Panc1 (cell line): ENCODE measurements around the gene TMEM165.
"Not testable (repeated sequence)": the region's sequence is repeated elsewhere in the genome, so short reads cannot be mapped to it uniquely, and the experiment has no call there.

Experiments used
- POLR2AphosphoS5 ChIP-seq: IDR thresholded peaks from 2 replicates; pipeline ENCODE4 v1.6.1; 2012; ENCODE audit warnings: mild to moderate bottlenecking, low read depth, low read length, moderate library complexity
- SIN3A ChIP-seq: IDR thresholded peaks from 2 replicates; pipeline ENCODE4 v1.6.1; 2012; ENCODE audit warnings: low read depth, mild to moderate bottlenecking, low read length, moderate library complexity, borderline replicate concordance; ENCODE audit not compliant: insufficient read depth
- TCF7L2 ChIP-seq: IDR thresholded peaks from 2 replicates; pipeline ENCODE4 v1.6.1; 2011; ENCODE audit warnings: mild to moderate bottlenecking, low read depth, low read length, inconsistent platforms
- TF ChIP-seq, protein P1 (sequence below): fragments of 450-650 bp; IDR thresholded peaks from 2 replicates; pipeline ENCODE4 v1.5.1; 2017; ENCODE audit warnings: mild to moderate bottlenecking

DNA sequence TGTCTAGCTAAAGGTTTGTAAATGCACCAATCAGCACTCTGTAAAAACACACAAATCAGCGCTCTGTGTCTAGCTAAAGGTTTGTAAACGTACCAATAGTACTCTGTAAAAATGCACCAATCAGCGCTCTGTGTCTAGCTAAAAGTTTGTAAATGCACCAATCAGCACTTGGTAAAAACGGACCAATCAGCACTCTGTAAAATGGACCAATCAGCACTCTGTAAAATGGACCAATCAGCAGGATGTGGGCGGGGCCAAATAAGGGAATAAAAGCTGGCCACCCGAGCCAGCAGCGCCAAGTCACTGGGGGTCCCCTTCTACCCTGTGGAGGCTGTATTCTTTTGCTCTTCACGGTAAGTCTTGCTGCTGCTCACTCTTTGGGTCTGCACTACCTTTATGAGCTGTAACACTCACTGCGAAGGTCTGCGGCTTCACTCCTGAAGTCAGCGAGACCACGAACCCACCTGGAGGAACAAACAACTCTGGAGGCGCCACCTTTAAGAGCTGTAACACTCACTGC, 42.5 kb upstream of the TMEM165 start:
- TF ChIP-seq, protein P1, sequence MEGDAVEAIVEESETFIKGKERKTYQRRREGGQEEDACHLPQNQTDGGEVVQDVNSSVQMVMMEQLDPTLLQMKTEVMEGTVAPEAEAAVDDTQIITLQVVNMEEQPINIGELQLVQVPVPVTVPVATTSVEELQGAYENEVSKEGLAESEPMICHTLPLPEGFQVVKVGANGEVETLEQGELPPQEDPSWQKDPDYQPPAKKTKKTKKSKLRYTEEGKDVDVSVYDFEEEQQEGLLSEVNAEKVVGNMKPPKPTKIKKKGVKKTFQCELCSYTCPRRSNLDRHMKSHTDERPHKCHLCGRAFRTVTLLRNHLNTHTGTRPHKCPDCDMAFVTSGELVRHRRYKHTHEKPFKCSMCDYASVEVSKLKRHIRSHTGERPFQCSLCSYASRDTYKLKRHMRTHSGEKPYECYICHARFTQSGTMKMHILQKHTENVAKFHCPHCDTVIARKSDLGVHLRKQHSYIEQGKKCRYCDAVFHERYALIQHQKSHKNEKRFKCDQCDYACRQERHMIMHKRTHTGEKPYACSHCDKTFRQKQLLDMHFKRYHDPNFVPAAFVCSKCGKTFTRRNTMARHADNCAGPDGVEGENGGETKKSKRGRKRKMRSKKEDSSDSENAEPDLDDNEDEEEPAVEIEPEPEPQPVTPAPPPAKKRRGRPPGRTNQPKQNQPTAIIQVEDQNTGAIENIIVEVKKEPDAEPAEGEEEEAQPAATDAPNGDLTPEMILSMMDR = not testable (repeated sequence)
- TF ChIP-seq POLR2AphosphoS5, SIN3A, TCF7L2: not testable (repeated sequence)
